PFSK-1 (cell line): ENCODE measurements around the gene ITGA11.

ENCODE experiments used
- FOXP2 ChIP-seq: optimal IDR thresholded peaks from 2 replicates; pipeline ENCODE3; 2011; ENCODE audit warnings: borderline replicate concordance, control low read depth, inconsistent platforms; ENCODE audit not compliant: insufficient read depth; ENCODE audit errors: extremely low read length, extremely low read depth
- POLR2AphosphoS5 ChIP-seq: IDR thresholded peaks from 2 replicates; pipeline ENCODE4 v1.6.1; 2012; ENCODE audit warnings: low read depth, mild to moderate bottlenecking, control low read depth, low read length, moderate library complexity
- TAF1 ChIP-seq: IDR thresholded peaks from 2 replicates; pipeline ENCODE4 v1.6.1; 2012; ENCODE audit warnings: low read length, control low read depth, borderline replicate concordance; ENCODE audit not compliant: insufficient read depth

DNA sequence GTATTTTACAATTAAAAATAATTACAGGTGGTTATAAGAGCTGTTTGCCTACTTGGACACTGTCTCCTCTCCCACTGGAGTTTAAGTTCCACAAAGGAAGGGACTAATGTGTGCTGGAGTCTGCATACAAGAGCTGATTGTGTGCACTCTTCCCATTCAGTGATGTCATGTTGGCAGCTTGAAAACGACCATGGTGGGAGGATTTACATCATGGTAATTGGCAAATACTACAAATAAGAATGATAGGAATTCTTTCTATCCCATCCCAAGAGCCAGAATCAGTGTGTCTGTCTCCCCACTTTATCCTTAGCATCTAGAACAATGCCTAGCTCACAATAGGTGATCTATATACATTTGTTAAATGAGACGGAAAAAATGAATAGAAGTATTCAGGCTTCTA, 14.1 kb downstream of the ITGA11 start:
- TF ChIP-seq POLR2AphosphoS5 = no peak
- no peak for TF ChIP-seq TAF1
- no peak for TF ChIP-seq FOXP2
